Bronchial epithelial cell (primary cell): Measurements from ENCODE around the gene RTEL1. TPM values are rescaled to one million over a fixed set of nuclear protein-coding genes. Genes with fewer than 3 reads are reported as not detected.
"Not testable (repeated sequence)": the region's sequence is repeated elsewhere in the genome, so short reads cannot be mapped to it uniquely, and the experiment has no call there.

ENCODE experiments used
- DNase-seq: peaks from one replicate; pipeline ENCODE4 v3.0.0-alpha.2; 2010; ENCODE audit warnings: low read depth
- FAIRE-seq: peaks from 2 replicates; lab custom pipeline; 2011; peaks lifted over from hg19 to GRCh38; lab: Jason Lieb, UNC
- H3K27me3 ChIP-seq: 2 replicates; pipeline ENCODE4 v1.5.1; 2011; ENCODE audit warnings: low read length; ENCODE audit not compliant: control insufficient read depth, insufficient read depth
- H3K36me3 ChIP-seq: 2 replicates; pipeline ENCODE4 v1.5.1; 2011; ENCODE audit warnings: low read length; ENCODE audit not compliant: control insufficient read depth, insufficient read depth
- H3K4me3 ChIP-seq: 2 replicates; pipeline ENCODE4 v1.5.1; 2011; ENCODE audit warnings: mild to moderate bottlenecking, low read depth, low read length, control low read depth
- CTCF ChIP-seq: IDR thresholded peaks from 2 replicates; pipeline ENCODE4 v1.5.1; 2011; ENCODE audit warnings: mild to moderate bottlenecking, moderate library complexity, low read length, control low read depth, inconsistent platforms; ENCODE audit not compliant: insufficient read depth, severe bottlenecking
- total RNA-seq: library from RNA; depleted of rRNA; stranded (reverse); fragments of >200 nt; gene quantifications from 2 replicates; pipeline ENCODE4 v1.2.1, GENCODE V29; 2014

The RTEL1 gene
- total RNA-seq, 1 donor from 2014 or later = 4.5 TPM

GRCh38 chr20:63658749-63659187, 656 bp downstream of the RTEL1 start:
- TF ChIP-seq CTCF = no peak
- Histone ChIP-seq H3K4me3 (peak overlapping the region; percentile 70), H3K36me3 (peaks cover 4% of the 10 kb centered on the region), H3K27me3 (no peaks in the 10 kb centered on the region)
- FAIRE-seq (no peak), DNase-seq (no peak)

- Histone ChIP-seq H3K27me3 (no peaks in the 10 kb centered on the region), H3K36me3 (peaks cover 5% of the 10 kb centered on the region), H3K4me3 (no peak overlapping the region)
- FAIRE-seq = no peak
- no peak for DNase-seq
- no peak for TF ChIP-seq CTCF
Measured at GRCh38 chr20:63659370-63659769, 1.3 kb downstream of the RTEL1 start.

- not testable (repeated sequence) for FAIRE-seq, DNase-seq
Measured at GRCh38 chr20:63660174-63660573, 2.1 kb downstream of the RTEL1 start.

GRCh38 chr20:63660622-63661021, 2.5 kb downstream of the RTEL1 start:
- H3K4me3 ChIP-seq = no peak overlapping the region
- no peak for TF ChIP-seq CTCF
- no peaks in the 10 kb centered on the region for H3K27me3 ChIP-seq
- no peak for FAIRE-seq
- peaks cover 5% of the 10 kb centered on the region for H3K36me3 ChIP-seq
- no peak for DNase-seq

More at GRCh38 chr20:63660174-63660573, 2.1 kb downstream of the RTEL1 start:
- not testable (repeated sequence) for H3K4me3 ChIP-seq, H3K36me3 ChIP-seq, H3K27me3 ChIP-seq

- Histone ChIP-seq H3K4me3 (no peak overlapping the region), H3K27me3 (no peaks in the 10 kb centered on the region), H3K36me3 (peaks cover 7% of the 10 kb centered on the region)
- TF ChIP-seq CTCF = no peak
- DNase-seq (no peak), FAIRE-seq (no peak)
Measured at GRCh38 chr20:63661108-63661507, 3.0 kb downstream of the RTEL1 start.

GRCh38 chr20:63661959-63662812, 4.1 kb downstream of the RTEL1 start:
- Histone ChIP-seq H3K4me3 (no peak overlapping the region), H3K36me3 (peaks cover 8% of the 10 kb centered on the region), H3K27me3 (no peaks in the 10 kb centered on the region)
- no peak for DNase-seq
- FAIRE-seq = no peak
- no peak for TF ChIP-seq CTCF
